Activated CD8-positive, alpha-beta memory T cell treated with anti-CD3 and anti-CD28 coated beads, Interleukin-2, amount 50 U/mL, for 24 hours (primary cell): ENCODE data around the gene ELOB.
A peak's percentile ranks its signal among the peaks of the same experiment; 100 is the strongest.

Experiments used
- DNase-seq: peaks from one replicate; pipeline ENCODE4 v3.0.0-alpha.2; 2020; ENCODE audit errors: extremely low read depth

ELOB gene

DNA sequence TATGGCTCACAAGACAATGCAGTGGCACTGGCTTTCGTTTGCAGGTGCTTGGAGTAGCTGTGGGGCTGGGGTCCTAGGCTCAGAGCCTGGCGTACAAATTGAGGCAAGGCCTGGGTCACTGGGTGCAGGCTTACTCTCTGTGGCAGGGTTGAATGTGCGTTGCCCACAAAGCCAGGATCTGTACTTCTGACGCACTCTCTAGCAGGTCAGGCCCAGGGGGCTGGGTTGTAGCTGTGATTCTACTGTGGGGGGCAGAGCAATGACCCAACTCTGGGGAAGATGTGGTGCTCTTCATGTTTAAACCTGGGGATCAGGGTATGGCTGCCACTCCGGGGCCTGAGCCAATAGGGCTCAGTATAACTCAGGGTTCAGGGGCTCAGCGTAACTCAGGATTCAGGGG lies 33.6 kb upstream of the ELOB start:
- no peak for DNase-seq

DNA sequence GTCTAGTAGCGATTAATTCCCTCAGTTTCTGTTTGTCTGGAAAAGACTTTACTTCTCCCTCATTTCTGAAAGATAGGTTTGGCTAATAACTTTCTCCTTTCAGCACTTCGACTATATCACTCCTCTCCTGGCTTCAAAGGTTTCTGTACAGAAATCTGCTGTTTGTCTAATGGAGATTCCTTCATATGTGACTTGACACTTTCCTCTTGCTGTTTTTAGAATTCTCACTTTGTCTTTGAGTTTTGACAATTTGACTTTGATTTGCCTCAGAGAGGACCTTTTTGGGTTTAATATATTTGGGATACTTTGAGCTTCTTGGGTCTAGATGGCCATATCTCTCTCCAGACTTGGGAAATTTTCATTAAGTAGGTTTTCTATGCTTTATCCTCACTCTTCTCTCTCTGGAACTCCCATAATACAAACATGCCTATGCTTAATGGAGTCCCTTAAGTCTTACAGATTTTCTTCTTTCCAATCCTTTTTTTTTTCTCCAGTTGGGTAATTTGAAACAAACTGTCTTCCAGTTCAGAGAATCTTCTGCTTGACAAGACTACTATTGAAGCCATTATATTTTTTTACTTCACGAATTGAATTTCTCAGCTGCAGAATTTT lies 32.2 kb upstream of the ELOB start:
- DNase-seq, result no peak

DNA sequence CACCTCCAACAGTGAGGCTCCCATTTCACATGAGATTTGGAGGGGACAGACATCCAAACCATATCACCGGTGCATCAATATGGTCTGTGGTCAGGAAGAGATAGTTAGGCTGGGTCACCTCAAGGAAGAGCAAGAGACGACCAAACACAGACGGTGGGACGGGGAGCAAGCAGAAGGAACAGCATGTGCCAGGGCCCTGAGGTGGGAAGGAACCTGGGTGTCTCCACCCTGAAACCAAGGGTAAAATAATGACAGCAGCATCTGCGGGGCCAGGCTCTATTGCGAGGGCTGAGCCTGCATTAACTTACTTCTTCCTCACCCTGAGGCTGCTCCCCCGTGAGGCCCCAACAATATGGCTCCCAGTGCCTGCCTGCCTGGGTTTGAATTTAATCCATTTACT lies 31.1 kb upstream of the ELOB start:
- no peak for DNase-seq

DNA sequence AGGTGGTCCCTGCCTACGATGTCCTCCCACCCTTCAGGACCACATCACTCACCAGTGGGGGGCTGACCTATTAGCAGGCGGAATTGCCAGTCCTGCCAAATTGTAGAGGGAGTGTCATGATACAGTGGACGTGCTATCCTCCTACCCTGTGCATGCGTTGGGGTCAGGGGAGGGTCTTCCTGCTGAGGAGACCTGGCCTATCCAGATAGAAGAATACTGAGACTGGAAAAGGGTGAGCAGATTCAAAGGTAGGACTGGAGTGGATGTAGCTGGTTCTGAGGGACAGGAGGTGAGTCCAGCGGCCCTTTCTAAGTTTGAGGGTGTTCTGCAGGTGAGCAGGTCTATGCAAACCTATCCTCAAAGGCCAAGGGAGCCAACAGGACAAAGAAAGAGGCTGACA lies 29.2 kb upstream of the ELOB start:
- no peak for DNase-seq

DNA sequence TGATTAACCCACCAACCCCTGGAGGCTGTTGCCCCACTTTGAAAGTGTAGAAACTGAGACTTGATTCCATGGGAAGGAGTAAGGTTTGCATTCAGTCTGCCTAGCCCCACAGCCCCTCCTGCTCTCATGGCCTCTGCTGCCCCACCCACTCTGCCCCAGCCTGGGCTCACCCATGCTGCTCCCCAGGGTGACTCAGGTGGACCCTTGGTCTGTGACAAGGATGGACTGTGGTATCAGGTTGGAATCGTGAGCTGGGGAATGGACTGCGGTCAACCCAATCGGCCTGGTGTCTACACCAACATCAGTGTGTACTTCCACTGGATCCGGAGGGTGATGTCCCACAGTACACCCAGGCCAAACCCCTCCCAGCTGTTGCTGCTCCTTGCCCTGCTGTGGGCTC lies 27.6 kb upstream of the ELOB start:
- DNase-seq, result no peak

DNA sequence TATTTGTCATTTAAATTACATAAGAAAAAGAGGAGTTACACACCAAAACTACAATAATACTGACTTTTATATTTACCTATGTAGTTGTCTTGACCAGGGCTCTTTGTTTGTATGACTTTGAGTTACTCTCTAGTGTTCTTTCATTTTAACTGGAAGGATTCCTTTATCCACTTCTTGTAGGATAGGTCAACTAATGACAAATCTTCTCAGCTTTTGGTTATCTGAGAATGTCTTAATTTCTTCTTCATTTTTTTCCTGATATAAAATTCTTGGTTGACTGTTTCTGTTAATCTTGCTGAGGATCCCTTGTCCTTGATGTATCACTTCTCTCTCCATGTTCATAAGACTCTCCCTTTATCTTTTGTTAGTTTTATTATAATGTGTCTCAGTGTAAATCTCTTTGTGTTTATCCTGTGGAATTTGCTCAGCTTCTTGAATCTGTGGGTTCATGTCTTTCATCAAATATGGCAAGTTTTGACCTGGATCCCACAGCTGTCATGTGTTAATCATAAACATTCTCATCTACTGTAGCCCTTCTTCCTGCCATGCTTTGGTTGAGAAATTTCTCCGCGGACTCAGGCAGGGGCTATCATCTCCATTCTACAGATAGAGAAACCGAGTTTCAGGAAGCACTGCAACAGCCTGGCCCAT lies 26.6 kb upstream of the ELOB start:
- DNase-seq, result no peak

DNA sequence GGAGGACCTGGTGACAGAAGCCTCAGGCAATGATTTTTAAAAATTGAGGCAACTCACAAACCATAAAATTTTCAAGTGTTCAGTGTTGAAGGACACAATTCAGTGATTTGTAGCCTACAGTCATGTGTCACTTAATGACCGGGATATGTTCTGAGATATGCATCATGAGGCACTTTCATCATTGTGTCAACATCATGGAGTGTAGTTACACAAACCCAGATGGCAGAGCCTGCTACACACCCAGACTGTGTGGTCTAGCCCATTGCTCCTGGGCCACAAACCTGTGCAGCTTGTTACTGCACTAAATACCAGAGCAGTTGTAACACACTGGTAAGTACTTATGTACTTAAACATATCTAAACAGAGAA lies 22.8 kb upstream of the ELOB start:
- DNase-seq, result no peak

DNA sequence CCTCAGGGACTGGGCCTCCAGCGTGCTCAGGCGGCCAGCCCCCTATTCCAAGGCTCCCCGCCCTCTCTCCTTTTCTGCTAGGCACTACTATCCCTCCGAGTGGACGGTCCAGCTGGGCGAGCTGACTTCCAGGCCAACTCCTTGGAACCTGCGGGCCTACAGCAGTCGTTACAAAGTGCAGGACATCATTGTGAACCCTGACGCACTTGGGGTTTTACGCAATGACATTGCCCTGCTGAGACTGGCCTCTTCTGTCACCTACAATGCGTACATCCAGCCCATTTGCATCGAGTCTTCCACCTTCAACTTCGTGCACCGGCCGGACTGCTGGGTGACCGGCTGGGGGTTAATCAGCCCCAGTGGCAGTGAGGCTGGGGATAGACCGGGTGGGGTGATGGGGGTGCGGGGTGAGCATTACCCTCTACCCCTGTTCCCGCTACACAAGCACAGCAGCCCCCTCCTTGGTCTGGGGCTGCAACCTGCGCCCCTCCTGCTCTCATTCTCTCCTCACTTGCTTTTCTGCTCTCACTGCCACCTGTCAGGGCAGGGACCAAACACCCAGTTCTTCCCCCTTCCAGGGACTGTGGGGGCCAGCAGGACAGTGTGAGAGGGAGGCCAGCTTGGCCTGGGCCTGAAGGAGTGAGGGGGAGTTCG lies 22.3 kb upstream of the ELOB start:
- no peak for DNase-seq

DNA sequence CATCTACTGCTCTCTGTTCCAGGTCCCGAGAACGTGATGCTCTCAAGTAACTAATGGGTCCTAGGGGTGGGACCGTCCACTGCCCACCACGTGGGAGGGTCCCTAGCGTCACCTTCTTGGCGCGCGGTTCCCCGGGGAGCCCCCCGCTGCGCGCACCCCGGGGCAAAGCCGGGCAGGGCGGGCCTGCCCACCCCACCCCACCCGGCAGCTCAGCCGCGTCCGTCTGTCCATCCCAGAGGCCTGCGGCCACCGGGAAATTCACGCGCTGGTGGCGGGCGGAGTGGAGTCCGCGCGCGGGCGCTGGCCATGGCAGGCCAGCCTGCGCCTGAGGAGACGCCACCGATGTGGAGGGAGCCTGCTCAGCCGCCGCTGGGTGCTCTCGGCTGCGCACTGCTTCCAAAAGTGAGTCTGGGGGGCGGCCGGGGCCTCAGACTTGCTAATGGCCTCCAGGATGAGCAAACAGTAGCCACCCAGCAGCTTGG lies 21.7 kb upstream of the ELOB start:
- no peak for DNase-seq

DNA sequence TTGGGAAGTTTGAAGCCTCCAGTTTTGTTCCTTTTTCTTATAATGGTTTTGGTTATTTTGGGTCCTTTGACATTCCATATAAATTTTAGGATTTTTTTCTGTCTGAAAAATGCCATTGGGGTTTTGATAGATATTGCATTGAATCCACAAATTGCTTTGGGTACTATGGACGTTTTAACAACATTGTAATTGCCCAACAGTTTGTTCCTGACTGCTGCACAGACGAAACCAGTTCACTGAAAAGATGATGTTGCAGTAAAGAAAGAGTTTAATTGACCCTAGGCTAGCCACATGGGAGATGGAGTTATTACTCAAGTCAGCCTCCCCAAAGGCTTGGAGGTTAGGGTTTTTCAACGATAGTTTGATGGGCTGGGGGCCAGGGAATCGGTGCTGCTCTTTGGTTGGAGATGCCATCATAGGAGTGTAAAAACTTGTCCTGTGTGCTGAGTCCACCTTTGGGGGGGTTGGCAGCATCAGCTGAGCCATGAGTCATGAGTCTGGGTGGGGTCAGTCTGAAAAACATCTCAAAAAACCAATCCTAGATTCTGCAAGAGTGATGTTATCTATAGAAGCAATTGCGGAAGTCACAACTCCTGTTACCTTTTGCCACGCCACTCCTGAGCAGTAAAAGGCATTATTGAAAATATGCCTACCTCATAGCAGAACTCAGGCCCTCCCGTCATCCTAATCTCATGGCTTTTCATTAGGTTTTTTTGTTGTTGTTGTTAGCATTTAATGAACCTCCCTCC lies 18.5 kb upstream of the ELOB start:
- DNase-seq, result no peak

DNA sequence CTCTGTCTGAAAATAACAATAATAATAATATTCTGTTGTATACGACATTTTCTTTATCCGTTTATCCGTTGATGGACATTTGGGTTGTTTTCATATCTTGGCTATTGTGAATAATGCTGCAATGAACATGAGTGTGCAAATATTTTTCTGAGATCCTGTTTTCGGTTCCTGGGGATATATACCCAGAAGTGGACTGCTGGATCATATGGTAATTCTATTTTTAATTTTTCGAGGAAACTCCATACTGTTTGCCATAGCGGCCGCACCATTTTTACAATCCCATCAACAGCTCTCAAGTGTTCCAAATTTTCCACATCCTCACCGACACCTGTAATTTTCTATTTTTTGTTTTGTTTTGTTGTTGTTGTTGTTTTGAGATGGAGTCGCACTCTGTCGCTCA lies 15.9 kb upstream of the ELOB start:
- DNase-seq, result no peak

DNA sequence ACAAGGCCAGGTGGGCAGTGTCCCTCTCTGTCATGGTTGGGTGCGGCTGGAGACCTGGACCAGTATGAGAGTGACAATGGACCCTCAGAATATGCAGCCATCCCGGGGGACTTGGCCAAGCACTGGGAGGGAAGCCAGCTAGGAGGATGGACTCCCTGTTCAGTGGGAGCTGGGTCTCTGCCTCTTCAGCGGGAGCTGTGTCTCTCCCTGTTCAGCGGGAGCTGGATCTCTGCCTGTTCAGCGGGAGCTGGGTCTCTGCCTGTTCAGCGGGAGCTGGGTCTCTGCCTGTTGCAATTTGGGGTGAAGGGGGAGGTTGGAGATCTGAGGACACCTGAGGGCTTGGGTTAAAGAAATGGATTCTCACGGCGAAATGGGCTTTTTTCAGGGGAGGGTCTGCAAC lies 14.1 kb upstream of the ELOB start:
- no peak for DNase-seq

DNA sequence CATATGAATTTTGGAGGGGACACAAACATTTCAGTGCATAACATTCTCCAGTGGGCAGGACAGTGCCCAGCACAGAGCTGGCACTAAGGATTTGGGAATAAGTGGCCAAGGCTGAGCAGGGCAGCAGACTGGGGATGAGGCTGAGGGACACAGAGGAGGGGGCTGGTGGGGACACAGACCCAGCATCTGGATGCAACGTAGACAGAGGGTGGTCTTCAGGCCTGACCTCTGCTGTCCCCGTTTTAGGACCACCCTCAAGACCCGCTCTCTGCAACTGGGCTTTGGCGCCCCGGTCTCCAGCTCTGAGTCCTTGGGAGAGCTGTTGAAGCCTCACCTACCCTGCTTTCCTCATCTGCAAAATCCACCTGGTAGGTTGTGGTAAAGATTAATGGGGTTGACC lies 13.6 kb upstream of the ELOB start:
- DNase-seq, result no peak

DNA sequence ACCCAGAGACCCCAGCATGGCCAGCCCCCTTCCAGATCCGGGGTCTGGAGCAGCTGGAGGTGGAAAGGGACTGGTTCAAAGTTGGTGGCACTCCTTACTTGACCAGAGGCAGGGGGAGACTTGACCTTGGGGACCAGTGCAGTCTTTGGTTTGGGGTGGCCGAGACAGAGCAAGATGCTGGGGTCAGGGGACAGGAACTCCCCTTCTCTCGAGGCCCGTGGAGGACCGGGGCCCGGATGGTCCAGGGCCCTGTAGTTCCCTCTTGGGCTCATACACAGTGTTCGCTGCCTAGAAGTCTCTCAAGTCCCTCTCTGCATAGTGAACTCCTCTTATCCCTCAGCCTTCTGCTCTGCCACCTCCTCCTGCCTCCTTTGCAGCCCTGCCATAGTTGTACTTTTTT lies 10.9 kb upstream of the ELOB start:
- no peak for DNase-seq

DNA sequence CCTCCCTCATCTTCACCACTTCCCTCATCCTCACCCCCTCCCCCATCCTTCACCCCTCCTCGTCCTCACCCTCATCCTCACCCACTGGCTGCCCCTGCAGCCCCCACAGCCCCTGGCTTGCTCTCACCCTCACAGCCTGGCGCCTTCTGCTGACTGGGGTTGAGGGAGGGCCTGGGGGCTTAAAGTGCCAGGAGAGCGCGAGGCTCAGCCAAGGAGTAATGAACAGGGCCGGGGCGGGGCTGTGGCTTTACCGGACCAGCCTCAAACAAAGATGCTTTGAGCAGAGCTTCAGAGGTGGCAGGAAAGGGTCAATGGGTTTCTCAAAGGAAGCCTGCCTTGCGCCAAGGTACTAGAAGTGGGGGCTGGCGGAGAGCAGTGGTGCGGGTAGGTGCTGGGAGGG lies 10.3 kb upstream of the ELOB start, which contains the start of gene PRSS33:
PRSS33 (minus strand) TSS at position 155 of the 400 bp plus-strand sequence. CDS start 1,013 bp downstream, outside the sequence.
- no peak for DNase-seq

DNA sequence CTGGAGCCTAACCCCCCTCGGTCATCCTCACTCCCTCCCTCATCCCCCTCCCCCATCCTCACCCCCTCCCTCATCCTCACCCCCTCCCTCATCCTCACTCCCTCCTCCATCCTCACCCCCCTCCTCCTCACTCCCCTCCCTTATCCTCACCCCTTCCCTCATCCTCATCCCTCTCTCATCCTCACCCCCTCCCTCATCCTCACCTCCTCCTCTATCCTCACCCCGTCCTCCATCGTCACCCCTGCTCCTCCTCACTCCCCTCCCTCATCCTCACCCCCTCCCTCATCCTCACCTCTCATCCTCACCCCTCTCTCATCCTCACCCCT lies 9.7 kb upstream of the ELOB start:
- no peak for DNase-seq

DNA sequence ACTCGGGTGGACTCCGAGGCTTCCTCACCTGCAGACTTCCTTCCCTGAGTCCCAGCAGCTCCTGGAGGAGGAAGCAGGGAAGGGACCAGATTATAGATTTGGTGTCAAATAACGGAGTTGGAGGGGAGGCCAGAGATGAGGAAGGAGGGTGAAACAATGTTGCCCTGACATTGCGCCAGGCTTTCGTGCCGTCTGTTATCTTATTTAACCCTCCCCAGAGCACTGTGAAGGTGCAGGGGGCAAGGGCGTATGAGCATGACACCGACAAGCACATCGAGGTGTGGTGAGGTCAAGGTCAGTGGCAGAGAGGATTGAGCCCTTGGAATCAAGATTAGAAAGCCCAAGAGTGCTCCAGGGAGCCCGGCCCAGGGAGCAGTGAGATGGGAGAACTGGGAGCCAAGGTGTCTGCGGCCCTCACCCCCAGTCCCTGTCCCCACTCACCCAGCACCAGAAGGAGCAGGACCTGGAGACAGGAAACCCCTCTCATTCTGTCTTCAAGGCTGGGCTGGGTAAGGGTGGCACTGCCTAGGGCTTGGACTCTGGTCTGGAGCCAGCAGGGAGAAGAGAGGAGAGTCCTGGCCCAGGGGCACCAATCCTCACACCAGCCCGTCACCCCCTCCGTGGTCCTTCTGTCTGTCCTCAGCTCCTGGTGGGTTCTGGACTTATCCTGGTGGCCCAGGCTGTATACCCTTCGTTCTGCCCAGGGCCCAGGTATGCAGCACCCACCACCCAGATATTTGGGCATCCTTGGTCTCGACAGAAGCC lies 9.2 kb upstream of the ELOB start:
- no peak for DNase-seq

DNA sequence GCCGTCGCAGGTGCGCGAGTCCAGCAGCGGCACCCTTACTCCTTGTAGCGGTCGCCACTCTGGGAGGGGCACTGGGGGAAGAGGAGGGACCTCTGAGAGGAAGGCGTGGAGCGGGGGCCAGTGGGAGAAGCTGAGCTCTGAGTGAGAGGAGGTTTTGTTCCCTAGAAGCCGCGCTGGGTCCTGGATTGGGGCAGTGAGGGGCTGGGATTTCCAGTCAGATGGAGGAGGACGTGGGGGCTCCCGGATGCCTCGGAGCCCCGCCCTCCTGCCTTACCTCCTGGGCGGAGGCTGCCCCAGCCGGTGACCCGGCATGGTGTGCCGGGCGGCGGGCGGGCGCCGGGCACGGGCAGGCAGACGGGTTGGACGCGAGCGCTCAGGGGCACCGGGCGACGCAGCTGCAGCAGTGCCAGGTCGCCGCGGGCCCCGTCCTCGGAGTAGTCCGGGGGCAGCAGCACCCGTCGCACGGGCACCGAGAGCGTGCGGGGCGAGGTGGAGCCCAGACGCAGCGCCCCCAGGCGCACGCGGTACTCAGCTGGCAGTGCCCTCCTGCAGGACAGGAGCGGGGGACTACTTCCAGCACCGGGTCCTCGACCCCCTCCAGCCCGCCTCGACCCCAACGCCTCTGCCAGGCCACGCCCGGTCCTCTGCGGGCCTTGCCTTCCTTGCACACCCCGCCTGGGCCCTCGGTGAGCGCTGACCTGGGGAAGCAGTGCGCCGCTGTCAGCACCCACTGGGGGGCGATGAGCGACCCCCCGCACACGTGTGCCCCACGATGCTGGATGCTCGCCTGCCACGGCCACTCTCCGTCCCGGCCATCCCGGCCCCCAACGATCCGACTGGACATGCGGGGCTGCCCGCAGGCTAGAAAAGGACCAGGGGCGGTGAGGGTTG lies 8.3 kb upstream of the ELOB start:
- peak; percentile 20 for DNase-seq

DNA sequence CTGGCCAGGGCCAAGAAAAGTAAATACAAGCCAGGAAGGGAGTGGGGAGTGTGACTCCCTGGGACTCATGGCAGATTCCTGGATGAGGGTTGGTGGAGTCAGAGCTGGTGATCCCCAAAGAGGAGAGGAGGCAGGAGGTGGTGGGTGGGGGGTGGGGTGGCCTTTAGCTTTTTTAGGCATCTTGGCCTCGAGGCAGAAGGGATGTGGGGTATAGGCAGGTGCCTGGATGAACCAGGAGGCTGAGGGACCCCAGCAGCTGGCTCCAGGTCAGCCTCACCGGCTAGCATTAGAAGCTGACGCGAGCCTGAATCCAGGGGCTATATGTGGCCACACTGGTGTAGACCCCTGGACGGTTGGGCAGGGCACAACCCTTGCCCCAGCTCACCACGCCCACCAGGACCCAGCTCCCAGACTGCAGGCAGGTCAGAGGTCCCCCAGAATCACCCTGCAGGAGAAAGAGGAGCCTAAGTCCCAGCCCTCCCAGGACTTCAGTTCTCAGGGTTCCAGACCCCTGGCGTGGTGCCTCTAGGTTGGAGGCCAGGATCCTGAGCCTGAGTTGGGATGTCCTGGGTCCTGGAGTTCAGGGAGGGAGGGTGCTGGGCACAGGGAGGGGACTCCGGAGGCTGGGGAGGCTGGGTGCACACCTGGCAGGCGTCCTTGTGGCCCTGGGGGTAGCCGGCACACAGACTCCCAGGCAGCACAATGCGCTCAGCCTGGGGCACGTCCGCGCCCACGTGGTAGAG lies 7.4 kb upstream of the ELOB start:
- DNase-seq, result no peak
